Hepatocyte (in vitro differentiated cells): ENCODE measurements around the gene NDUFV2.

Experiments used
- EZH2 ChIP-seq: fragments of 200-600 bp; sonication (generic); IDR thresholded peaks from 2 replicates; pipeline ENCODE4 v1.6.1; 2016; ENCODE audit warnings: antibody characterized with exemption, mild to moderate bottlenecking, borderline replicate concordance
- EZH2phosphoT487 ChIP-seq: fragments of 200-600 bp; sonication (generic); IDR thresholded peaks from one replicate; pipeline ENCODE4 v1.6.1; 2018; ENCODE audit warnings: antibody characterized with exemption, mild to moderate bottlenecking, low read depth, moderate library complexity; ENCODE audit not compliant: unreplicated experiment, severe bottlenecking
- TF ChIP-seq, protein P1 (sequence below): fragments of 200-600 bp; sonication (generic); IDR thresholded peaks from 2 replicates; pipeline ENCODE4 v1.5.1; 2016; ENCODE audit warnings: antibody characterized with exemption, mild to moderate bottlenecking; ENCODE audit not compliant: poor library complexity

DNA sequence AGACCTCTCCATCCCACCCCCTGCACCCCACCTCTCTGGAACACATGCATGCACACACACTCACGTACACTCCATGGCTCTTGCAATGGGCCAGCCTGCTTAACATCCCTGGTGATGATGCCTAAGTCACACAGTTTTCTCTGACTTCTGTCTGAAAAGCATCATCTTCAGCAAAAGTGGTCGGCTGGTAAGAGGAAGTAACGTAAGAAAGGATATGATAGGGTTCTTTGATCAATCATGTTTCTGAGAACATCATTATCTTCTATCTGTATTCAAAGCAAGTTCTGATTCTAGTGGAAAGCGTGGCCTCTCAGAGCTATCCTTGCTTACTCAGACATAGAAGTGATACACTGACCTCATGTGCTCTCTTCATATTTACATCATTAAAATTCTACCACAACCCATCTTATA lies 11.4 kb upstream of the NDUFV2 start:
- TF ChIP-seq EZH2 (no peak), EZH2phosphoT487 (no peak)
- TF ChIP-seq, protein P1, sequence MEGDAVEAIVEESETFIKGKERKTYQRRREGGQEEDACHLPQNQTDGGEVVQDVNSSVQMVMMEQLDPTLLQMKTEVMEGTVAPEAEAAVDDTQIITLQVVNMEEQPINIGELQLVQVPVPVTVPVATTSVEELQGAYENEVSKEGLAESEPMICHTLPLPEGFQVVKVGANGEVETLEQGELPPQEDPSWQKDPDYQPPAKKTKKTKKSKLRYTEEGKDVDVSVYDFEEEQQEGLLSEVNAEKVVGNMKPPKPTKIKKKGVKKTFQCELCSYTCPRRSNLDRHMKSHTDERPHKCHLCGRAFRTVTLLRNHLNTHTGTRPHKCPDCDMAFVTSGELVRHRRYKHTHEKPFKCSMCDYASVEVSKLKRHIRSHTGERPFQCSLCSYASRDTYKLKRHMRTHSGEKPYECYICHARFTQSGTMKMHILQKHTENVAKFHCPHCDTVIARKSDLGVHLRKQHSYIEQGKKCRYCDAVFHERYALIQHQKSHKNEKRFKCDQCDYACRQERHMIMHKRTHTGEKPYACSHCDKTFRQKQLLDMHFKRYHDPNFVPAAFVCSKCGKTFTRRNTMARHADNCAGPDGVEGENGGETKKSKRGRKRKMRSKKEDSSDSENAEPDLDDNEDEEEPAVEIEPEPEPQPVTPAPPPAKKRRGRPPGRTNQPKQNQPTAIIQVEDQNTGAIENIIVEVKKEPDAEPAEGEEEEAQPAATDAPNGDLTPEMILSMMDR: no peak
